CD4-positive, alpha-beta T cell (primary cell): ENCODE data around the gene TENM4. TPM values are rescaled to one million over a fixed set of nuclear protein-coding genes. Genes with fewer than 3 reads are reported as not detected.

Experiments used
- ATAC-seq: fragments of 200-7000 bp; cut with Tn5 transposase; one replicate; pipeline ENCODE4 v1.10.0; 2022; ENCODE audit warnings: mild to moderate bottlenecking; ENCODE audit not compliant: poor library complexity
- CTCF ChIA-PET: fragments of 350-600 bp; sonication (Branson Sonifier 250); formaldehyde crosslinking; loops from one replicate; lab custom pipeline; 2021; ENCODE audit warnings: antibody characterized with exemption, inconsistent platforms; lab: Charles Lee
- POLR2A ChIA-PET: fragments of 350-600 bp; sonication (Branson Sonifier 250); formaldehyde crosslinking; loops from one replicate; lab custom pipeline; 2021; ENCODE audit warnings: antibody characterized with exemption, inconsistent platforms; lab: Charles Lee
- DNase-seq, 14 experiments: peaks; one replicate each; pipeline ENCODE4 v3.0.0-alpha.2; 2013 to 2020; ENCODE audit warnings: mixed read lengths in 2 of 14
- H3K27ac ChIP-seq, 2 donors: one replicate each; pipeline versions ENCODE4 v1.5.1 to v1.7.0; 2013; ENCODE audit warnings: low read length in 2 of 2, low read depth in 1 of 2, mild to moderate bottlenecking in 1 of 2
- H3K27me3 ChIP-seq, 2 experiments: 1 replicate in 1 of 2; 2 replicates in 1 of 2; pipeline versions ENCODE4 v1.6.1 to v1.7.0; 2013; ENCODE audit warnings: low read length in 2 of 2, control low read depth in 1 of 2, mild to moderate bottlenecking in 1 of 2, moderate library complexity in 1 of 2; ENCODE audit not compliant: insufficient read depth in 2 of 2, control insufficient read depth in 1 of 2
- H3K36me3 ChIP-seq: one replicate; pipeline ENCODE4 v1.6.1; 2013; ENCODE audit warnings: low read length, control low read depth; ENCODE audit not compliant: insufficient read depth
- H3K4me1 ChIP-seq: one replicate; pipeline ENCODE4 v1.6.1; 2013; ENCODE audit warnings: low read length, control low read depth; ENCODE audit not compliant: insufficient read depth
- H3K4me3 ChIP-seq: one replicate; pipeline ENCODE4 v1.5.1; 2013; ENCODE audit warnings: mild to moderate bottlenecking, low read length, moderate library complexity
- H3K9me3 ChIP-seq, 2 experiments: 1 replicate in 1 of 2; 2 replicates in 1 of 2; pipeline versions ENCODE4 v1.6.1 to v1.7.0; 2013; ENCODE audit warnings: low read length in 2 of 2, mild to moderate bottlenecking in 2 of 2, control low read depth in 1 of 2, moderate library complexity in 1 of 2; ENCODE audit not compliant: control insufficient read depth in 1 of 2, insufficient read depth in 1 of 2
- H3K27ac Mint-ChIP-seq: one replicate; pipeline ENCODE4 v1.8.0; 2020; ENCODE audit warnings: mixed read lengths
- H3K27me3 Mint-ChIP-seq: one replicate; pipeline ENCODE4 v1.8.0; 2021; ENCODE audit warnings: mixed read lengths
- H3K36me3 Mint-ChIP-seq: one replicate; pipeline ENCODE4 v1.8.0; 2021; ENCODE audit warnings: low read depth, mixed read lengths
- H3K4me1 Mint-ChIP-seq: one replicate; pipeline ENCODE4 v1.8.0; 2021; ENCODE audit warnings: low read depth, mixed read lengths
- H3K4me3 Mint-ChIP-seq: one replicate; pipeline ENCODE4 v1.8.0; 2020; ENCODE audit warnings: mild to moderate bottlenecking, mixed read lengths
- H3K9me3 Mint-ChIP-seq: one replicate; pipeline ENCODE4 v1.8.0; 2020; ENCODE audit warnings: mixed read lengths
- CTCF ChIP-seq: fragments of 200-600 bp; IDR thresholded peaks from one replicate; pipeline ENCODE4 v1.8.0; 2022; ENCODE audit warnings: antibody characterized with exemption, mild to moderate bottlenecking
- intact Hi-C, 2 experiments: fragments of 100-400 bp; cut with DNase I in 1 of 2; cut with micrococcal nuclease in 1 of 2; formaldehyde crosslinking; loops; one replicate each; pipeline versions ENCODE4 v1.15.1 to v1.9.0; 2023 to 2025; cut with DNase I, micrococcal nuclease
- total RNA-seq, 174 experiments: library from RNA in 2 of 174; stranded (reverse) in 2 of 174; gene quantifications; one replicate each; pipeline ENCODE4 v1.2.3 and lab custom pipeline; 2021 to 2026

The TENM4 gene
- total RNA-seq, 2 experiments from 2014 or later = 0.22 to 0.31 TPM

- Histone ChIP-seq H3K9me3 (no peaks in the 10 kb centered on the region), H3K36me3 (no peaks in the 10 kb centered on the region), H3K27ac (no peak overlapping the region), H3K4me3 (no peak overlapping the region), H3K4me1 (no peaks in the 10 kb centered on the region), H3K27me3 (peaks cover 0 to 7% of the 10 kb centered on the region in 2 experiments)
- DNase-seq (no peak), ATAC-seq (no peak)
- H3K9me3 Mint-ChIP-seq = peaks cover 2% of the 10 kb centered on the region
- no peak overlapping the region for H3K27ac Mint-ChIP-seq
- no peak overlapping the region for H3K4me3 Mint-ChIP-seq
- intact Hi-C loops = no loop called here
- POLR2A ChIA-PET = no interaction called here
- no peaks in the 10 kb centered on the region for H3K4me1 Mint-ChIP-seq
- H3K27me3 Mint-ChIP-seq = peaks cover 29% of the 10 kb centered on the region
- CTCF ChIA-PET = no interaction called here
- no peaks in the 10 kb centered on the region for H3K36me3 Mint-ChIP-seq
- TF ChIP-seq CTCF = no peak
Observed at GRCh38 chr11:78683774-78684173, 757.1 kb downstream of the TENM4 start.

GRCh38 chr11:78676026-78676557, 764.7 kb downstream of the TENM4 start:
- Mint-ChIP-seq H3K27ac (no peak overlapping the region), H3K4me1 (no peaks in the 10 kb centered on the region), H3K36me3 (no peaks in the 10 kb centered on the region), H3K4me3 (no peak overlapping the region), H3K9me3 (no peaks in the 10 kb centered on the region), H3K27me3 (no peaks in the 10 kb centered on the region)
- intact Hi-C loops = no loop called here
- H3K27me3 ChIP-seq = no peaks in the 10 kb centered on the region
- H3K9me3 ChIP-seq = no peaks in the 10 kb centered on the region
- no peaks in the 10 kb centered on the region for H3K36me3 ChIP-seq
- H3K27ac ChIP-seq = no peak overlapping the region
- TF ChIP-seq CTCF = no peak
- H3K4me1 ChIP-seq = no peaks in the 10 kb centered on the region
- CTCF ChIA-PET = no interaction called here
- DNase-seq = no peak
- no peak for ATAC-seq
- no peak overlapping the region for H3K4me3 ChIP-seq
- POLR2A ChIA-PET = no interaction called here

GRCh38 chr11:78672850-78673620, 767.8 kb downstream of the TENM4 start:
- CTCF ChIA-PET = no interaction called here
- H3K9me3 ChIP-seq = peaks cover 0 to 8% of the 10 kb centered on the region in 2 experiments
- H3K36me3 Mint-ChIP-seq = no peaks in the 10 kb centered on the region

More at GRCh38 chr11:78672850-78673620, 767.8 kb downstream of the TENM4 start:
- no peak for ATAC-seq
- no peak for DNase-seq
- Histone ChIP-seq H3K27me3 (no peaks in the 10 kb centered on the region), H3K4me3 (no peak overlapping the region), H3K27ac (no peak overlapping the region), H3K4me1 (no peaks in the 10 kb centered on the region), H3K36me3 (no peaks in the 10 kb centered on the region)
- POLR2A ChIA-PET = no interaction called here
- H3K27me3 Mint-ChIP-seq = no peaks in the 10 kb centered on the region
- H3K4me1 Mint-ChIP-seq = no peaks in the 10 kb centered on the region
- no peaks in the 10 kb centered on the region for H3K9me3 Mint-ChIP-seq
- no peak for TF ChIP-seq CTCF
- intact Hi-C loops = no loop called here
- H3K27ac Mint-ChIP-seq = no peak overlapping the region
- no peak overlapping the region for H3K4me3 Mint-ChIP-seq
